Skeletal muscle cell (primary cell): ENCODE results near the gene FKRP.
"Not testable (repeated sequence)": the region's sequence is repeated elsewhere in the genome, so short reads cannot be mapped to it uniquely, and the experiment has no call there.

Experiments
- DNase-seq: peaks from one replicate; pipeline ENCODE4 v3.0.0-alpha.2; 2010; ENCODE audit warnings: low read depth
- H3K4me3 ChIP-seq: 2 replicates; pipeline ENCODE4 v1.5.1; 2011; ENCODE audit warnings: low read depth, mild to moderate bottlenecking, control low read depth, low read length, moderate library complexity

Gene FKRP, protein sequence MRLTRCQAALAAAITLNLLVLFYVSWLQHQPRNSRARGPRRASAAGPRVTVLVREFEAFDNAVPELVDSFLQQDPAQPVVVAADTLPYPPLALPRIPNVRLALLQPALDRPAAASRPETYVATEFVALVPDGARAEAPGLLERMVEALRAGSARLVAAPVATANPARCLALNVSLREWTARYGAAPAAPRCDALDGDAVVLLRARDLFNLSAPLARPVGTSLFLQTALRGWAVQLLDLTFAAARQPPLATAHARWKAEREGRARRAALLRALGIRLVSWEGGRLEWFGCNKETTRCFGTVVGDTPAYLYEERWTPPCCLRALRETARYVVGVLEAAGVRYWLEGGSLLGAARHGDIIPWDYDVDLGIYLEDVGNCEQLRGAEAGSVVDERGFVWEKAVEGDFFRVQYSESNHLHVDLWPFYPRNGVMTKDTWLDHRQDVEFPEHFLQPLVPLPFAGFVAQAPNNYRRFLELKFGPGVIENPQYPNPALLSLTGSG

DNA sequence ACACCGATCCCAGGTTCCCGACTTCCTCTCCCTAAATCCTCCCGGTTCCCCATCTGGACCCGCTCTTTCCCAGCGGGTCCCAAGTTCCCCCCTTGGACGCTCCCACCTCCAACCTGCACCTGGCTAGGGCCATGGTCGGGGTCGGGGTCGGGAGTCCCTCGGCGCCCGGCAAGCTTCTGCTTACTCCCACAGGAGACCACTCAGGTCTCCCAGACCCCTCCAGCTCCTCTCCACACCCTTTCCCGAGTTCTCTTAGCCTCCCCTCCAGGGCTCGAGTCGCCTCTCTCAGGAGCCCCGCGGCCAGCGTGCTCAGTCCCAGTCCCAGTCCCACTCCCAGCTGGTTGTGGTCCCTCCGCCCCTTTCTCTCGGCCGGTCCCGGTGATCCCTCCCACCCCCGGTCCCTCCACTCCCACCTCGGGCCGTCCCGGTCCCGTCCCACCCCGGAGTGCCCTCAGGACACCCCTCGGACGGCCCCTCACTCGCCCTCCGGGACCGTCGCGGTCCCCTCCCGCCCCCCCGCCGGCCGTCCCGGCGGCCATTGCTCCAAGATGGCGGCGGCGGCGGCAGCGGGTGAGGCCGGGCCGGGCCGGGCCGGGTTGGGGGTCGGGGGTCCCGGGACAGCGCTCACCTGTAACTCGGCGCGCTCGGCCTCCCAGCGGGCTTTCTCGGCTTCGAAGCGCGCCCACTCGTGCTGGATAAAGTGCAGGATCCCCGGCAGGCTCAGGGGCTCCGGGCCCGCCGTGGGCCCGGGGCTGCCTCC is at the start of gene FKRP:
FKRP (plus strand) TSS at position 537 of the 760 bp plus-strand sequence. CDS start 9,394 bp downstream, outside the sequence.
- DNase-seq: no peak
- peak within 1 kb of the TSS; percentile 83 for H3K4me3 ChIP-seq

DNA sequence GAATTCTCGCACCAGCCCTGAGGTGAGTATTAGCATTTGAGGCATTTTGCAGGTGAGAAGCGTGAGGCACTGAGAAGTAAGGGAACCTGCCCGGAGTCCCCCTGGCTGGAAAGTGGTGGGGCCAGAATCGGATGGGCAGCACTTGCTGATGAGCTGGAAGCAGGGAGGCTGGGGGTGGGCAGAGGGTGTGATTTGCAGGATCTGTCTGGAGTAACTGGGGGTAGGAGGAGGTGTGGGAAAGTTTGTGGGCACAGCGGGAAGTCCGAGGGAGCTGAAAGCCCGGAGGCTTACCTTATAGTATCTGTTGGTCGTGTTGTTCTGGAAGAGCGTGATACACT is 49.0 kb upstream of the FKRP start:
- no peak for DNase-seq
- no peak overlapping the region for H3K4me3 ChIP-seq

DNA sequence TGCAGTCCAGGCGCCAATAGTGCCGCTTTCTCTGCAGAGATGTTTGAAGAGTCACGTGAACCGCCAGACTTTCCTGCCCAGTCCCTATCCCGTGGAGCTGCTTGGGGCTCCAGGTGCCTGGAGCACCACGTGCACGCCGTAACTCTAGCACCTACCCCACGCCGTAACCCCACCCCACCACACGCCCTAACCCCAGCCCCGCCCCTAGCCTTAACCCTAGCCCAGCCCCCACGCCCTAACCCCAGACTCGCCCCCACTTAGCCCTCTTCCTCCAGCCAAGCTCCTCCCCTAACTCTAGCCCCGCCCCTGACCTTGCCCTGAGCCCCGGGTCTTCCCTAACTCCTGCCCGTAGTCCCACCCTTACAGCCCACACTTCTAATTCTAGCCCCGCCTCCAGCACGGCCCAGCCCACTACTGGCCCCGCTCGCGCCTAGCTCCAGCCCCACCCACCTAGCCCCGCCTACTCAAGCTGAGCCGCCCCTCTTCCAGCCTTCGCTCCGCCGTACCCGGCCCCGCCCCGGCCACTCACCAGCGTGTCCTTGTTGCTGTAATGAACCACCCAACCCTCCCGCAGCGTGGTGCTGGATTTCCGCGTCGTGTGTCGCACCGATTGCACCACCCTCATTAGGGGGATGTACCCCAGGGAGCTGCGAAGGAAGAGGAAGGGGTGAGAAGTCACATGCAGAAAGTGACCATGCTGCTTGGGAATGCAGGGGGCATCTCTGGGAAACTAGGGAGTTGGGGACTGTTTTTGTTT is 48.5 kb upstream of the FKRP start:
- no peak overlapping the region for H3K4me3 ChIP-seq
- DNase-seq: peak; percentile 29

DNA sequence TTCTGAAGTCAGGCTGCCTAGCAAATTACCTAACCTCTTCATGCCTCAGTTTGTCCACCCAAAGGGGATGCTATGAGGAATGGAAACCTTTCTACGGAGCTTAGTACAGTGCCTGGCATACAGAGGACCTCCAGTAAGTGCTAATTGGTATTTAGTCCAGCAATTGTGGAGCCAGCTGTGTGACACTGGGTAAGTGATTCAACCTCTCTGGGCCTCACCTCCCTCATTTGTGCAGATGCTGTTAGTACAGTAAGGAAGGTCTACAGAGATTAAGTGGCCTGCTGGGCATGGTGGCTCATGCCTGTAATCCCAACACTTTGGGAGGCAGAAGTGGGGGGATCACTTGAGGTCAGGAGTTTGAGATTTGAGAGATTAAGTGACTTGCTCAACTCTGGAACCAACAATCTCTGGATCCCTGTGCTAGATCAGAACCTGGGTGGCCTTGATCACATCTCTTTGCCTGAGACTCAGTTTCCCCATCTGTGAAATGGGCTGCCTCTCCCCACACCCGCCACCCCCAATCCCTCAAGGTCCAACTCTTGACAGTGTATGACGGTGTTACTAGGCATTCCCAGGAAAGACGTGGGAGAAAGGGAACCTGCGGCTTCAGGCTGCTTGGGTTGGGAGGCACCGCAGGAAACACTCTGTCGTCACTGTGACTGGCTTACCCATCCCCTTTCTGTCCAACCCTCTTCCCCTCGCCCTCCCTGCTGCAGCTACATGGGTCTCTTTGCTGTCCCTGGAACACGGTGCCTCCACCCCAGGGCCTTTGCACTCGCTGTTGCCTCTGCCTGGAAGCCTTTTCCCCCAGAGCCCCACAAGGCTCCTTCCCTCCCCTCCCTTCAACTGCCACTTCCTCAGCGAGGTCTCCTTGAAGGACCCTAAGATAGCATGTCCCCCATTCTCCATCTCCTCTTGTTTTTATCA is 47.2 kb upstream of the FKRP start:
- no peak for DNase-seq
- H3K4me3 ChIP-seq: no peak overlapping the region

DNA sequence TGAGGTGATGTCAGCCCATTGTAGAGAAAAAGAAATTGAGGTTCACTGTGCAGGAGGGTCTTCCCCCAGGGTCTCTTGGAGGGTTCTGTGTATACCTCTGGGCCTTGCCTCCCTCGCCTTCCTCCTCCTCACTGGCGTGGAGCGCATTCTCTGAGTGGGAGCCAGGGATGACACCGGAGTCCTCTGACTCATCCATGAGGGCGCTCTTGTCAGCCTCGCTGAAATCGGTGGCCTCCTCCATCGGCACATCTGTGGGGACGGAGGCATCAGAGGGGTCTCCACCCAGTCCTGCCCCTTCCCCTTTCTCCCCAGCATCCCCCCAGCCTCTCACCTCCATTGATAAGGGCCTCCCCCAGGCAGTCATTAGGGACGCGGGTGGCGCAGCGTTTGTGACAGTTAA is 45.2 kb upstream of the FKRP start:
- H3K4me3 ChIP-seq: no peak overlapping the region
- DNase-seq: no peak

DNA sequence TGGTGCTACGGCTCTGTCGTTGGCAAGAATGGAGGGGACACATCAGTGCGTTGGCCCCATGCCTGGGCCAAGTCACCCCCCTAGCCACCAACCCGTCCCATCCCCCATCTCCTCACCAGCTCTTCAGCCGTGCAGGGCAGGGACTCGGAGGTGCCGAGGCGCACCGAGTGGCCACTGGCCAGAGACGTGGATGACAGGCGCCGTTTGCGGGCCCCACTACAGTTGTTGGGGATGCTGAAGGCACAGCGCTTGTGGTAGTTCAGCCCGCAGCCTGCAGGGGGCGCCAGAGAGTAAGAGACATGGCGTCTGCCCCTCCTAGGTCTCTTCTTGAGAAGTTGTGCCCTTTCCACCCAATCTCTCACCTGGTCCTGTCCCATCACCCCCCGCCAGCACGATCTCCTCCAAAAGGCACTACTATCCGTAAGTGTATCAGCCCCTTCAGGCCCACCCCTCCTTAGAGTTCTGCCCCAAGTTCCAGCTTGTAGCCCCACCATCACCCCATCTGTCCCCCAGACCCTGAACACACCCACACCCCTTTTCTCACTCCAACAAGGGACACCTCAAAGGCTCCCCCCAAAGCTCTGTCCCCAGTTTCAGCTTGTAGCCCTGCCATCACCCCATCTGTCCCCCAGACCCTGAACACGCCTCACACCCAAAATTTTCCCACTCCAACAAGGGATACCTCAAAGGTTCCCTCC is 41.3 kb upstream of the FKRP start:
- no peak for DNase-seq
- H3K4me3 ChIP-seq: no peak overlapping the region

DNA sequence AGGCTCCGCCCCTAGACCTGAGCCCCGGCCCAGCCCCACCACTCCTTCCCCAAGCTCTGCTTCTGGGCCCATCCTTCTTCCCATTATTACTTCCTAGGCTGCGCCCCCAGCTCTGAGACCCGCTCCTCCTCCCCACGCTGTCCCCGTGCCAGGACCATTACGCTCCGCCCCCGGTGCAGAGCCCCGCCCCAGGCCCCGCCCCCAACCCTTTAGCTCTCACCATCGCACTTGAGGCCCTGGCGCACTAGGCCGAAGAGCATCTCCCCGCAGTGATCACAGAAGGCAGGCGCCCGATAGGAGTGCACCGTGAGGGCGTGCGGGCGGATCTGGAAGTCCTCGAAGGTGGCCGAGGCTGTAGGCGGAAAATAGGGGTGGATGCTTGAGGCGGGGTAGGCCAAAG is 35.2 kb upstream of the FKRP start:
- DNase-seq: no peak
- H3K4me3 ChIP-seq: no peak overlapping the region

DNA sequence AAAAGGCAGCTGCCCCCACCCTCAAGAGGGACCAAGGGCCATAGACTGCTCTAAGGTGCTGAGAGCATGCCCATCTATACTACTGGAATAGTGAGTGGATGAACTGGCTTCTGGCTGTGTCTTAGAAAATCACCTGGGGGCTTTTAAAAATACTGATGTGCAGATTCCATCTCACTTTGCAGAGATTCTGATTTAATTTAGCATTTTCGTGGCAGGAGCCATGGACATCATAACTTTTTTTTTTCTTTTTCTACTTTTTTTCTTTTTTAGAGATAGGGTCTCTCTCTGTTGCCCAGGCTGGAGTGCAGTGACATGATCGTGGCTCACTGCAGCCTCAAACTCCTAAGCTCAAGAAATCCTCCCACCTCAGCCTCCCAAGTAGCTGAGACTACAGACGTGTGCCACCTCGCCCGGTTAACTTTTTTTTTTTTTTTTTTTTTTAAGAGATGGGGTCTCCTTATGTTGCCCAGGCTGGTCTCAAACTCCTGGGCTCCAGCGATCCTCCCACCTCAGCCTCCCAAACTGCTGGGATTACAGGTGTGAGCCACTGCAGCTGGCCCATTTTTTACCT is 33.0 kb upstream of the FKRP start:
- not testable (repeated sequence) for H3K4me3 ChIP-seq, DNase-seq

DNA sequence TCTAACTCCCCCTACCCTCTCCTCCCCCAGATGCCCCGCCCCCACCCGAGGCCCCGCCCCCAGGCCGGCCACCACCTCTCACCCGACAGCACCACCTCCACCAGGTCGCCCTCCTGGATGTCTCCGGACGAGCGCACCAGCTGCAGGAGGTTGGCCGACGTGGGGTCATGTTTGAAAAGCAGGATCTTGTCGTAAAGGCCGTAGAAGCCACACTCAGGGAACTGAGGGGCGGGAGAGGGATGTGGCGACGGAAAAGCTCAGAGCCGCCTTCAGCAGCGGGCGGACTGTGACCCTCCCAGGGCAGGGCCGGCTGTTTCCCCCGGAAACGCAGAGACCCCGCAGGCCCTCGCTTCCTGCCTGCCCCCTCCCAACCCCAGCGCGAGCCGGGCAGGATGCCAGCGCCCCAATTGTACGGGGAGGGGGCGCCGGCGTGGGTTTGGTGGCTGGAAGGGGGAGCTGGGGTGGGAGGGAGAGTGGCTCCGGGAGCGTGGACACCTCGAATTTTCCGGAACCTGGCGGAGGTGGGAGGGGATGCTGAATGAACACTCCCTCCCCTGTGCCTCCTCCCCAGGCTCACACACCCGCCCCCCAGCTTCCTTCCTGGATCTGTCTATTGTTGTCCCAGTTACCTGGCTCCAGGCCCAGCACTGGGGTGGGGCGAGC is 31.9 kb upstream of the FKRP start:
- peak overlapping the region; percentile 76 for H3K4me3 ChIP-seq
- DNase-seq: no peak

DNA sequence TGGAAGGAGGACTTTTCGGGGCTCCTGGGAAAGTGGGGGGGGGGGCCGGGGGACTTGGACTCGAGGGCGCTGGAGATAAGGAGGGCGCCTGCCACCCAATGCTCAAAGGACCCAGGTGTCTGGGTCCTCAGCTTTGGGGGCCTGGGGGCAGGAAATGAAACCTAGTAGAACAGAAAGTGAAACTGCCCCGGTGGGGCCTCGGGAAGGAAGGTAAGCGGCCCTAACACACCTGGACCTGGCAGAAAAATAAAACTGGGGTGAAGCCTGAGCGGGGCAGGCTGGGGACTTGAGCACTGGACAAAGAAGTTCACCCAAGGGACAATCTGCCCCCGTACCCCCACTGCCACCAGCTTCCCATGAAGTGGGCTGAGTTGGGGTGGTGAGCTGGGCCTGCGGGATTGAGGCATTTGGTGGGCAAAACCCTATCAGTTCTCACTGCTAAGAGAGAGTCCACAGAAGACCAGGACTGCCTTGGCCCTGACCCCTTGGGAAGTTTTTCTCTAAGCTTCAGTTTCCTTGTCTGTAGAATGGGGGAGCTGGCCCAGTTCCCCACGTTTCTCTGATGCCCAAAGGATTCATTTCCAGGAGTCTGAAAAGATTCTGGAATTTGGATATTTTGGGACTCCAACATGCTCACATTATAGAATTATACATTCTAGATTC is 31.3 kb upstream of the FKRP start:
- DNase-seq: no peak
- peak overlapping the region; percentile 76 for H3K4me3 ChIP-seq

DNA sequence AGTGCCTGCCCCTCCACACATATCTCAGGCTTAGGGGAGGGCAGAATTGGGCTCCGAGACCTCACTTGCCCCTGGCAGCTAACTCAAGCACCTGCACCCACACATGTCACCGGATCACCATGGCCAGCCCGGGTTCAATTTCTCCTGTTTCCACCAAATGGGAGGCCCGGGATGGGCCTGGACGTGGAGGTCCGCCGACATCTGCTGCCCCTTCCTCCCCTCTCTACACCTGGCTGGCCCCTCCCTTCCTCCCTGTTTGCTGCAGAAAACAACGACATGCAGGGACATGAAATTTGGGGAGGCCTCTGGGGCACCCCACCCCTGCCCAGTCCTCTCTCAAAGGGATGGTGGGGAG is 30.3 kb upstream of the FKRP start:
- no peak for DNase-seq
- peak overlapping the region; percentile 76 for H3K4me3 ChIP-seq

DNA sequence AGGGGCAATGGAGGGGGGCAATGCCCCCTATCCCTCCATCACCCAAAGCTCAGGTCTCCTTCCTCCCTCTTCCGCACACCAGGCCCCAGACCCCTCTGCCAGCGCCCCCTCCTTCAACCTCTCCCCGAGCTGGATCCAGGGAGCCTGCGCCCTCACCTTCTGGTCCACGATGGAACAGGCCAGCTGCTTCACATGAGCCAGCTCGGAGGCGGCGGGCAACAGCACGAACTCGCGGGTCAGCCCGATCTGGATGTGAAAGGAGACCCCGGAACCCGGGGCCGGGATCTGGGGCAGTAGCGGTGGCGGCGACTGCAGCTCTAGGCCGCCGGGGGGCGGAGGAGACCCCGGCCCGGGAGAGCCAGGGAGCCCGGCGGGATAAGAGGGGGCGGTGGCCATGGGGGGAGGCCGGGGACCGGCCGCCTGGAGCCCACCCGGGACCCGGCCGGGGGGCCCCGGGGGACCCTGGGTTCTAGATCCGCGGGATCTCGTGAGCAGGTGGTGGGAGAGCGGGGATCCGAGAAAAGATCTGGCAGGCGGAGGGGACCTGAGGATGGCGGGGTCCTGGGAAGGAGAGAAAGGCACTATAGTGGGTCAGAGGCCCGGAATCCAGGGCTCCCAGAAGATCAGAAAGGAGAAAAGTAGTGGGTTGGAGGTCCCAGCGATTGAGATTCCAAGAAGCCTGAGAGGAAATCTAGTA is 29.7 kb upstream of the FKRP start:
- peak overlapping the region; percentile 76 for H3K4me3 ChIP-seq
- no peak for DNase-seq

DNA sequence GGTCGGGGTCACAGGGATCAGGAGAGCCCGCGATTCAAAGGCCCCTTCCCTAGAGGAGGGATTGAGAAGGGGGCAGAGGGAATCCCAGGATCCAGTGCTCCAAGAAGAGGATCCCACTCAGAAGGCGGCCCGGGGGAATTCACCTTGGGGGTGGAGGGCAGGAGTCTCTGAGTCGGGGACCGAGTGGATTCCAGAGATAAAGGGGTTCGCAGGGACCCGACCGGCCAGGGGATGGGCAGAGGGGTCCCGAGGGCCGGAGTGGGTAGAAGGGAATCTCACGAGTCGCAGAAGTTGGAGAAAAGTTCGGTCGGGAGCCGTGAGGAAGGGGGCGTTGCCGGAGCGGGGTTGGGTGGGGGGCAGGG is 29.2 kb upstream of the FKRP start:
- H3K4me3 ChIP-seq: peak overlapping the region; percentile 76
- no peak for DNase-seq

DNA sequence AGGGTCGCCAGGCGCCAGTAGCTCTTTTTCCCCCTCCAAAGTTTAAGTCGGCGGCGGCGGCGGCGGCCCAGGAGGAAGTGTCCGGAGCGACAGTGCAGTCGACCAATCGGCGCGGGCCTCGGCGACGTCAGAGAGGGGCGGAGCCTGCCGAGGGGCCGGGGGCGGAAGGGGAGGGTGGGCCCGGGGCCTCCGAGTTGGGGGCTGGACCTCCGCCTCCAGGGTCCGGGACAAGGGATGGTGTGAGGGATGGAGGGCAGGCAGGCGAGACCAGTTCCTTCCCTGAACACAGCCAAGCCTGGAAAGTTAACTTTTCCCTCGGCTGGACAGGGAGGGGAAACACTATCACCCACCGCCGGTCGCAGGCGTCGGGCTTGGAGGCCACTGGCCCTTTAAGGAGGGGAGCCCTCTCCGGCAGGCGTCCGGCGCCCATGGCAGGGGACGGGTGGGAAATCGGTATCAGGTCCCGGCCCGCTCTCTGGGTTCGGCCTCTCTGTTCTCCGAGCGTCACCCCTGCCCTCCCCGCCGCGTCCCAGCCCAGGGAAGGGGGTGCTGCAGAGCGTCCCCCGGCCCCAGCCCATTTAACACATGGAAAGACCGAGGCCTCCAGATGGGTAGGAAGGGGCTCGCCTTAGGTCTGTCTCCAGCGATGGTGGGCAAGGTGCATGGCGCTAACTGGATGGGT is 28.7 kb upstream of the FKRP start, which contains the start of gene PRKD2:
PRKD2 (minus strand) TSS at position 81 of the 682 bp plus-strand sequence. CDS start 744 bp downstream, outside the sequence.
- DNase-seq: peak; percentile 45
- peak within 1 kb of the TSS; percentile 76 for H3K4me3 ChIP-seq

DNA sequence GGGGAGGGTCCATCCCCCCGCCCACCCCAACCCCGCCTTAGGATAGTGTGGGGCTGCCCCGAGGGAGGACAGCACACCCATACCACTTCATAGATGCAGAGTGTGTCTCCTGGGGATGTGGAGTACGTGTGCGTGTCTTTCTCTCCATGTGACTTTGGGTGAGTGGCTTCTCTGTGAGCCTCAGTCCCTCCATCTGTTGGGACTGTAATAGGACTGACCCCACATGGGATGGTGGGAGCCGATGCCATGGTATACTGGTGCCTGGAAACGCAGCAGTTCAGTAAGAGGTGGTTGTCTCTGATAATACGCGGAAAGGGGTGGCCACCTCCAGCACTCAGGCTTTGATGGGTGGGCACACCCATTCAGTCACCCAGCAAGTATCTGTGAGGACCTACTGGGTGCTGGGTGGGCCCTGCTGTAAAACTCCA is 28.1 kb upstream of the FKRP start:
- no peak for DNase-seq
- H3K4me3 ChIP-seq: peak overlapping the region; percentile 76
